NCI-H1092 treated with DMSO at 0.1 percent for 48 hours (cell line): ENCODE measurements around the gene CLIP2.
"Not testable (repeated sequence)": the region's sequence is repeated elsewhere in the genome, so short reads cannot be mapped to it uniquely, and the experiment has no call there.

Experiments
- DNase-seq: peaks from one replicate; lab custom pipeline; 2025; lab: John Stamatoyannopoulos, UW

Gene CLIP2

DNA sequence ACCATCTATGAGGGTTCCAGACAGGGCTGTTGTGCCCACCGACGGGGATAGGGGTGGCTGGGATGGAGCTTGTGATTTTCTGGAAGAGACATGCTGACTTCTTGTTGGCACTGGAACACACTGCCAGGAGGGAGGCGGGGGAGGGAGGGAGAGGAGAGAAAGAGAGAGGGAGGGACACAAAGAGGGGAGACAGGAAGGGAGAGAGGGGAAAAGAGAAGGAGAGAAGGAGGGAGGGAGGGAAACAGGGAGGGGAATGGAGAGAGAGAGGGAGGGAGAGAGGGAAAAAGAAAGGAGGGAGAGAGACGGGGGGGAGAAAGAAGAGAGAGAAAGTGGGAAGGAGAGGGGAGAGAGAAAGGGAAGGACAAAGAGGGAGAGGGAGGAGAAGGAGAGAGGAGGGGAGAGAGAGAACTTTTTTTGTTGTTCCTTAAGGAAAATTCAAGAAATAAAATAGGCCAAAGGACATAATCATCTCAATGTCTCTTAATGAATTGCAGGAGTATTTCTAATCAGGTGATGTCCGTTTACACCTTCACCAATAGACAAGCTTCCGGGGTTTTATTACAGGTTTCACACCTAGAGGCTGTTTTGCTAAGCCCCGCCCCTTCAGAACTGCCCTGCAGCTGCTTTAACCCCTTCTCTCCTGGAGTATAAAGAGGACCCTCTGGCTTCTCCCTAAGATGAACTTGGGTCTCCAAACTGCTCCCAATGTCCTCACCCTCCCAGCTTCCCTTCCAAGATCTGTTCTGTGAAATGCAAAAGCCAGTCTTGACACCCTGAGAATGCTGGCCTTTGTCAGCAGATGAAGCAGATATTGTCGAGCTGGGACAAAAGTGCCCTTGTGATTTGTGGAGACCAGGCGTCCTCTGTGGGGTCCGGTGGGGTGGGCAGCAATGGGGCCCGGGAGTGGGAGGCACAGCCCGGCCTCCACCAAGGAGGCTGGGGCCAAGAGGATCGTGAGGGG is 82.5 kb downstream of the CLIP2 start:
- DNase-seq = no peak

DNA sequence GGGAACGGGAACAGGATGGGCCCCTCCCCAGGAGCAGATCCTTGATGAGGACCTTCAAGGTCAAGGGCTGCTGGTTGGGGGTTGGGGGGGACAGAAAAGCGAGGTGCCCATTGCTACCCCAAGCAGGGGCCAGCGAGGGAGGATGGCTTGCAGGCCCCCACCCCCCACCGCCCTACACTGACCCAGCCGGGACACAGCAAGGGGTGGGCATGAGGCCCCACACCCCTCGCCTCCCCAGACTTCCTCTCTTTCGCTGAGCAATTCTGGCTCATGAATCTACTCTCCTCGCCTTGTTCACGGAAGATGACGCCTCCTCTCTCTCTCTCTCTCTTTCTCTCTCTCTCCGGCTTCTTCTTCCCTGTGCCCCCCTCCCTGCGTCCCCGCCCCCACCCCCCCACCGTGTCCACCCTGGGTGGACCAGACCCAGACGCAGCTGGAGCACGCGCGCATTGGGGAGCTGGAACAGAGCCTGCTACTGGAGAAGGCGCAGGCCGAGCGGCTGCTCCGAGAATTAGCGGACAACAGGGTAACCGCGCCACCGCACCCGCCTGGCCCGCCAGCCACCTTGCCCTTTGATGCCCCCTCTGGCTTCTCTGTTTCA is 83.4 kb downstream of the CLIP2 start:
- DNase-seq = no peak

DNA sequence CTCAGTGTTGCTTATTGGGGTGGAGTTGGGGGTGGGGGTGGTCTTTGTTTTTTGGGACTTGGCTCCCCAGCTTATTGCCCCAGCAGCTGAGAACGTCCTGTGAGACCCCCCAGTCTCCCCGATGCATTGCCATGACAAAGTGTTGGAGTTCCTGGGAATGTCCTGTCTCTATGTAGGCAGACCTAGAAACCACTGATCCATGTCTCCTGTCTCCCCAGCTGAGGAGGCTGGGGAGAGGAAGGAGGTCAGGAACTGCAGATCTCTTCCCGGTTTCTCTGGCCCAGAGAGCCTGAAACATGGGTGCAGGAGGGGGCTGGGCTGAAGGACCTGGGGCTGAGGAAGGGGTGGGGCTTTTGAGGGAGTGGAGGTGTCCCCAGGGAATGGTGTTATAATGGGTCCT is 84.3 kb downstream of the CLIP2 start:
- no peak for DNase-seq

DNA sequence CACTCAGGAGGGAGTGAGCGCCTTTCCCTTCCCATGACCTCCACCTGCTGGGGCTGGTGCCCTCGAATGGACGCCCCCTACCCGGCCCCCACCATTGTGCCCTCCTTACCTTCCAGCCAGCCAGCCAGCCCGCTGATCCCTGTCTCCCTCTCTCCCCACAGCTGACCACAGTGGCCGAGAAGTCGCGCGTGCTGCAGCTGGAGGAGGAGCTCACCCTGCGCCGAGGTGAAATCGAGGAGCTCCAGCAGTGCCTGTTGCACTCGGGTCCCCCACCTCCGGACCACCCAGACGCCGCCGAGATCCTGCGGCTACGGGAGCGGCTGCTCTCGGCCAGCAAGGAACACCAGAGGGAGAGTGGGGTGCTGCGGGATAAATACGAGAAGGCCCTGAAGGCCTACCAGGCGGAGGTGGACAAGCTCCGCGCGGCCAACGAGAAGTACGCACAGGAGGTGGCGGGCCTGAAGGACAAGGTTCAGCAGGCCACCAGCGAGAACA is 86.6 kb downstream of the CLIP2 start:
- no peak for DNase-seq

DNA sequence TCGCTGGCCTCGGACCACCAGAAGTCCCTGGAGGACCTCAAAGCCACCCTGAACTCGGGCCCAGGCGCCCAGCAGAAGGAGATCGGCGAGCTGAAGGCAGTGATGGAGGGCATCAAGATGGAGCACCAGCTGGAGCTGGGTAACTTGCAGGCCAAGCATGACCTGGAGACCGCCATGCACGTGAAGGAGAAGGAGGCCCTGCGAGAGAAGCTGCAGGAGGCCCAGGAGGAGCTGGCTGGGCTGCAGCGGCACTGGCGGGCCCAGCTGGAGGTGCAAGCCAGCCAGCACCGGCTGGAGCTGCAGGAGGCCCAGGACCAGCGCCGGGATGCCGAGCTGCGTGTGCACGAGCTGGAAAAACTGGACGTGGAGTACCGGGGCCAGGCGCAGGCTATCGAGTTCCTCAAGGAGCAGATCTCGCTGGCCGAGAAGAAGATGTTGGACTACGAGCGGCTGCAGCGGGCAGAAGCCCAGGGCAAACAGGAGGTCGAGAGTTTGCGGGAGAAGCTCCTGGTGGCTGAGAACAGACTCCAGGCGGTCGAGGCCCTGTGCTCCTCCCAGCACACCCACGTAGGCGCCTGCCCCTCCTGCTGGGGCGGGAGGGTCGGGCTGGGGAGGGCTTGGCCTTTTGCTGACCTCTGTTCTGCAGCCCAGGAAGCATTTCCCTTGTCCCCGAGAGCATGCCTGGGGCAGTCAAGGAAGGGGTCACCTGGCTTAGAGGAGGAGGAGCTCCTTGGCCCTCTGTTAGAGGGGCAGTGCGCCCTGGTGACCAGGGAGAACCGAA is 87.2 kb downstream of the CLIP2 start:
- DNase-seq = no peak

DNA sequence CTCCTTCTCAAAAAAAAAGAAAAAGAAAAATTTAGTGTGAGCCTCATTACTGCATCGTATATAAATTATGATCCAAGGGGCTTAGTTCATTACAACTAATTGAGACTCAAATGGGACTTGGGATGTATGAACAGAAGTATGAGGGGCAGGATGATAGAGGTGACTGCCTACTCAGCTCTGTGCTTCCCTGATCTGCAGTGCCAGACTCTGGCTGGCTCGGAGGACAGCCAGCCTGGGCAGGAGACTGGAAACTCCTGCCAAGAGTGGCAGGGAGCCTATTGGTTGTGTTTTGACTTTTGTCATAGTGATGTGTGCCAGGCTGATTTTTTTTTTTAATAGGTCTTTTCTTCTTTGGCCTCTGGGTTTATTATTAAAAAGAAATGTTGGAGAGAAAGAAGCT is 90.7 kb downstream of the CLIP2 start:
- no peak for DNase-seq

DNA sequence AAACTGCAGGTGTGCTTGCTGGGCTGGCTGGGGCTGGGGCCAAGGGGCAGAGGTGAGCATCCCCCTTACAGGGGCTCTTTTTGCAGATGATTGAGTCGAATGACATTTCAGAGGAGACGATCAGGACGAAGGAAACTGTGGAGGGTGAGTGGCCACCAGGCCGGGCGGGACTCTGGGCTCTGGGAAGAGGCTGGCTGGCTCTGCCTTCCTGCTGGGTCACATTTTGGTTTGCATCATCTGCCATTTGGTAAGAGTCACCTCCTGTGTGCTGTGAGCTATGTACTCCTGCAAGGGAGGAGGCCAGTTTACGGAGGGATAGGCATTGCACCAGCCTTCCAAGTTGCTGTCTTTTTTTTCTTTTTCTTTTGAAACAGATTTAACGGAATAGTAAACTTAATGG is 91.5 kb downstream of the CLIP2 start:
- DNase-seq = no peak

DNA sequence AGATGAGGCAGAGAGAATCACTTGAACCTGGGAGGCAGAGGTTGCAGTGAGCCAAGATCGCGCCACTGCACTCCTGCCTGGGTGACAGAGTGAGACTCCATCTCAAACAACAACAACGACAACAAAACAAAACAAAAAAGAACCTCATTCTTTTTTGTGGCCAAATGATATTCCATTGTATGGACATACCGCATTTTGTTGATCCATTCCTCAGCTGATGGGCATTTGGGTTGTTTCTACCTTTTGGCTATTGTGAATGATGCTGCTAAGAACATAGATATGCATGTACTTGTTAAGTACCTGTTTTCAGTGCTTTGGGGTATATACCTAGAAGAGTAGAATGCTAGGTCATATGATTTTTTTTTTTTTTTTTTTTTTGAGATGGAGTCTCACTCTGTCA is 94.9 kb downstream of the CLIP2 start:
- DNase-seq = not testable (repeated sequence)

DNA sequence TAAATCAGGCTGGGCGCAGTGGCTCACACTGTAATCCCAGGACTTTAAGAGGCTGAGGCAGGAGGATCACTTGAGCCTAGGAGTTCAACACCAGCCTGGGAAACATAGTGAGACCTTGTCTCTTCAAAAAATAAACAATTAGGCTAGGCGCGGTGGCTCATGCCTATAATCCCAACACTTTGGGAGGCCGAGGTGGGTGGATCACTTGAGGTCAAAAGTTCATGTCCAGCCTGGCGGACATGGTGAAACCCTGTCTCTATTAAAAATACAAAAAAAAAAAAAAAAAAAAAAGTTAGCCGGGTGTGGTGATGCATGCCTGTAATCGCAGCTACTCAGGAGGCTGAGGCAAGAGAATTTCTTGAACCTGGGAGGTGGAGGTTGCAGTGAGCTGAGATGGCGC is 95.6 kb downstream of the CLIP2 start:
- not testable (repeated sequence) for DNase-seq

DNA sequence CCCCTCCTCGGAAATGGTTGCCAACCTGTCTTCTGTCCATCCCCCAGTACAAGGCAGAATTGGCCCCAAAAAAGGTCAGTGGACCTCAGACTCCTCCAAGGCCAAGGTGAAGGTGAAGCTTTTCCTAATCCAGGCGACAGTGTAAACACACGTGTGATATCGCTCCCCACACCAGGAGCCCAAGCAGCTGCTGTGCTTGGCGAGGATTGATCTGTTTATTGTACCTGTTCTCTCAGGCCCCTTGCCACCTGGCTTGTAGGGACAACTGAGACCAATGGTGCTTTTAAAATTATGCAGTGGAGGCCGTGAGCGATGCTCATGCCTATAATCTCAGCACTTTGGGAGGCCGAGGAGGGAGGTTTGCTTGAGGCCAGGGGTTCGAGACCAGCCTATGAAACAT is 98.4 kb downstream of the CLIP2 start:
- DNase-seq = no peak

DNA sequence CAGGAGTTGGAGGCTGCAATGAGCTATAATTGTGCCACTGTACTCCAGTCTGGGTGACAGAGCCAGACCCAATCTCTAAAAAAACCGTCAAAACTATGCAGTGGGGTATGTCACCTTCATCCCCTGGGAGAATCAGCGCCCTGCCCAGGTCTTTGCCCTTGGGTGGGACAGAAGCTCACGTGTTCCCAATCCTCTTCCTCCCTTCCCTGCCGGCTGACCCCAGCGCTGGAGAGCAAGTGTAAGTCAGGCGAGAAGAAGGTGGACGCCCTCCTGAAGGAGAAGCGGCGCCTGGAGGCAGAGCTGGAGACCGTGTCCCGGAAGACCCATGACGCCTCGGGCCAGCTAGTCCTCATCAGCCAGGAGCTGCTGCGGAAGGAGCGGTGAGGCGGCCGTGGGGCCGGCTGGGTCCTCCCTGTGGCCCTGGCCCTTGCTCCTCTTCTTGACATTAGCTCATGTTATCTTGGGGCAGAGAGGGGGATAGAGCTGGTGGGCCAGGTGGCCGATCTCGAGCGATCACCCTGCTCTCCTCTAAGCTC is 99.7 kb downstream of the CLIP2 start:
- no peak for DNase-seq

DNA sequence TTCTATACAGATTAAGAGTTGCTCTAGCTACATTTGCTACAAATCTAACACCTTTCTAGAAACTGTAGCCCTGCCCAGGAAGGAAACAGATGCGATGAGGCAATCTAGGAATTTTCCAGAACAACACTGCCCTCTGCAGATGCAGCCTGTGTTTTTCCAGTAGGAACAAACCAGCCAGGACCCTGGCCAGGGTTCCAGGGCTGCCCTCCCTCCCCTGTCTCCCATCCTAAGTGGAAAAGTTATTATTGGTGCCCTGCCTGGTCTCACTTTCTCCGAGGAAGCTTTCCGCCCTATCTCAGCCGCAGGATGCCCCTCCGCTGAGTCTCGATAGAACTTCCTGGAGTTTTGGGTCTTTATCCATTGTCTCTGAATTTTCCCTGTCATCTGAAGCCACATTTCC is 104.5 kb downstream of the CLIP2 start:
- peak; percentile 20 for DNase-seq

DNA sequence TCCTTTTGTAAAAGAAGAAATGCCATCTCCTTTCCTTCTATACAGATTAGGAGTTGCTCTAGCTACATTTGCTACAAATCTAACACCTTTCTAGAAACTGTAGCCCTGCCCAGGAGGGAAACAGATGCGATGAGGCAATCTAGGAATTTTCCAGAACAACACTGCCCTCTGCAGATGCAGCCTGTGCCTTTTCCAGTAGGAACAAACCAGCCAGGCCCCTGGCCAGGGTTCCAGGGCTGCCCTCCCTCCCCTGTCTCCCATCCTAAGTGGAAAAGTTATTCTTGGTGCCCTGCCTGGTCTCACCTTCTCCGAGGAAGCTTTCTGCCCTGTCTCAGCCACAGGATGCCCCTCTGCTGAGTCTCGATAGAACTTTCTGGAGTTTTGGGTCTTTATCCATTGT is 105.4 kb downstream of the CLIP2 start:
- not testable (repeated sequence) for DNase-seq

DNA sequence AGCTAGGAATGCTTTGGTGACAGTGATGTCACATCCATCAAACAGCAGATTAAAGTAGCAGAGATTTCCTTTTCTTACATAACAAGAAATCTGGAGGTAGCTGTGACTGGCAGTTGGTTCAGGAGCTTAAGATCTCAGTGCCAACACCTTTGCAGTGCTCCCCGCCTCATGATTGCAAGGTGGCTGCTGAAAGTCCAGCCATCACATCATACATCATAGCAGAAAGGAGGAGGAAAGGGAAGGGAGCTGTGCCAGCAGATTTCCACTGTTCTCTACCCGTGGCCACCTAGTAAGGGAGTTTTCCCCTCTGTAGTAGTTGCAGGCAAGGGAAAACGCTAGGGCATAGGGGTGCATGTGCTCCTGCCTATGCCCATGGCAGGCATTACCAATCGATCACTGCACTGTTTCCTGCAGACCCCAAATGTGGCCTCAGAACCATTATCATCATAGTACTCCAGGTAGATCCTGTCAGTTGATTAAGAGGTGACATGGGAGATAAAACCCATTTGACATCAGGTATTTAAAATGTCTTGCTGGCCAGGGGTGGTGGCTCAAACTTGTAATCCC is 106.6 kb downstream of the CLIP2 start:
- no peak for DNase-seq

DNA sequence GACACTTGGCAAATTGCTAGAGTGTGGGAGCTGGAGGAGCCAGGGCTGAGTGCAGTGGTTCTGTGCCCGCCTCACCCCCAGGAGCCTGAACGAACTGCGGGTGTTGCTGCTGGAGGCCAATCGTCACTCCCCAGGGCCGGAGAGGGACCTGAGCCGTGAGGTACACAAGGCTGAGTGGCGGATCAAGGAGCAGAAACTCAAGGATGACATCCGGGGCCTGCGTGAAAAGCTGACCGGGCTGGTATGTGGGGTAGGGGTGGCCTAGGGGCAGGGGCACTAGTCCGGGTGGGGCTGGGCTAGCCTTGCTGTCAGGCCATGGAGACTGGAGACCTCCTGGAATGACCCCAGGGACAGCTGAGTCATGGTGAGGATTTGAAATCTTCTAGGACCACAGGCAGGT is 107.8 kb downstream of the CLIP2 start:
- DNase-seq = no peak

DNA sequence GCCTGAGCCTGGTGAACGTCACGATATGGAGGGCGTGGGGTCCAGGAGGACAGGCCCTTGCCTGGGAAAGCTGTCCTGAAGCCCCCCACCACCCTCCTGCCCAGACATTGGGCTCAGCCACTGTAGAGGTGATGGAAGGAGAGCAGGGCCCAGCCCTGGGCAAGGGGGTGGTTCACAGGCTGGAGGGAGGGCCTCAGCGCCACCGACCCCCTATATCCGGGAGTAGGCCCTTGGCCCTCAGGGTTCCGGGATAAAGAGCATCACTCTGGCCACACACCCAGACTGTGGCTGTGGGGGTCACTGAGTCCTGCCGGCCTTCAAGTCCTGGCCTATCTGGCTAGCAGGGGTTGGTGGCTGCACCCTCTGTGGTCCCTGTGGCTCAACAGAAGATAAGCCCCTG is 109.2 kb downstream of the CLIP2 start:
- DNase-seq = no peak

DNA sequence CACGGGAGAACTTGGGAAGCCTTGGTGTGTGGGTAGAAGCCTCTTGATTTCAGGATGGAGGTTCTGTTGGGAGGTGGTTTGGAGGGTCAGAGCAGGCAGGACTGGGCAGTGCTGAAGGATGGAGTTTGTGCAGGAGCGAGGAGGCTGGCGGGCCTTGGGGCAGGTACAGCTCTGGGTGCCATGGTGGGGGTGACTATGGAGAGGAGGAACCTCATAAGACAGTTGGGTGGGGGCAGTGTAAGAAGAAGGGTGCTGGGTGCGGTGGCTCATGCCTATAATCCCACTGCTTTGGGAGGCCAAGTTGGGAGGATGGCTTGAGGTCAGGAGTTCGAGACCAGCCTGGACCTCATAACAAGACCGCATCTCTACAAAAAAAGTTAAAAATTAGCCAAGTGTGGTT is 109.8 kb downstream of the CLIP2 start:
- DNase-seq = no peak

DNA sequence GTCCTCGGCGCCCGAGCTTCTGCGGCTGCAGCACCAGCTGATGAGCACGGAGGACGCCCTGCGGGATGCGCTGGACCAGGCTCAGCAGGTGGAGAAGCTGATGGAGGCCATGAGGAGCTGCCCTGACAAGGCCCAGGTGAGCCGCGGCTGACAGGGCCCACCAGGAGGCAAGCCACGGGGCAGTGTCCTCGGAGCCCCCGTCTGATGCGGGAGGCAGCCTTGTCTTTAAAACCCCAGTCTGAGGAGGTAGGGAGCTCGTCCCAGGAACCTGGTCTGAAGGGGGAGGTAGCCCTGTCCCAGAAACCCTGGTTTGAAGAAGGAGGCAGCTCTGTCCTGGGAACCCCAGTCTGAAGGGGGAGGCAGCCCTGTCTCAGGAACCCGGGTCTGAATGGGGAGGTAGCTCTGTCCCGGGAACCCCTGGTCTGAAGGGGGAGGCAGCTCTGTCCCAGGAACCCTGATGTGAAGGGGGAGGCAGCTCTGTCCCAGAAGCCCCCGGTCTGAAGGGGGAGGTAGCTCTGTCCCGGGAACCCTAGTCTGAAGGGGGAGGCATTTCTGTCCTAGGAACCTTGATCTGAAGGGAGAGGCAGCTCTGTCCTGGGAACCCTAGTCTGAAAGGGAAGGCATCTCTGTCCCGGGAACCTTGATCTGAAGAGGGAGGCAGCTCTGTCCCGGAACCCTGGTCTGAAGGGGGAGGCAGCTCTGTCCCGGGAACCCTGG is 111.4 kb downstream of the CLIP2 start:
- no peak for DNase-seq

DNA sequence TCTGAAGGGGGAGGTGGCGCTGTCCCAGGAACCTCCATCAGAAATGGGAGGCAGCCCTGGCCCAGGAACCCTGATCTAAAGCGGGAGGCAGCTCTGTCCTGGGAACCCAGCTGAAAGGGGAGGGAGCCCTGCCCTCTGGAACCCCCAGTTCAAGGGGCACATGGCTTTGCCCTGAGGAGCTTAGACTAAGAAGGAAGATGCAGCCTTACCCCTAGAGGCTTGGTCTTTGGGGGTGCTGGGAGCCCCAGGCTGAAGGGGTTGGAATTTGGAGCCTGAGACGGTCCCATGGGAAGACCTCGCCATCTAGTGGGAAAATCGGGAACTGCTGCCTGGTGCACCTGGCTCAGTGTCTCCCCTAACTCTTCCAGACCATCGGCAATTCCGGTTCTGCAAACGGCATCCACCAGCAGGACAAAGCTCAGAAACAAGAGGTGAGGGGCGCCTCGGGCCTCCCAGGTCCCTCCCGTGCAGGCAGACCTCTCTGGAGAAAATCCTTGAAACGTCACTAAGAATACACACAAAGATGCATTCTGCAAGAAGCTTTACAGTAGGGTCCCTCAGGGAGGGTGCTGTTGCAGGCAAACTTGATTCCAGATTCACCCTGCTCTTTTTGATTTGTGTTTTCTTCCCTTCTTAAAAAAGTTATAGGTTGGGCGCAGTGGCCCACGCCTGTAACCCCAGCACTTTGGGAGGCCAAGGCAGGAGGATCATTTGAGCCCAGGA is 112.1 kb downstream of the CLIP2 start:
- DNase-seq = peak; percentile 68

DNA sequence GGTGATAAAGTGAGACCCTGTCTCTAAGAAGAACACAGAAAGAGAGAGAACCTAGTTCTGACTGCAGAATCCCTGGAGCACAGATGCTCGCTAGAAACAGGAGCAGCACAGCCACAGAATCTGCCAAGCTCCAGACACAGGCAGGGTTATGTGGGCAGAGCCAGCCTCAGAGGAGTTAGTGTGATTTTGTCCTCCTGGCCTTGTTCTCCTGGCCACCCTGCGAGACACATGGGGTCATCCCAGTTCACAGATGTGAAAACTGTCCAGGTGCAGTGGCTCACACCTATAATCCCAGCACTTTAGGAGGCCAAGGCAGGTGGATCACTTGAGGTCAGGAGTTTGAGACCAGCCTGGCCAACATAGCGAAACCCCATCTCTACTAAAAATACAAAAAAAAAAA is 113.5 kb downstream of the CLIP2 start:
- DNase-seq = not testable (repeated sequence)
